ENCODE results near the gene SEPTIN12. TPM values are rescaled to one million over a fixed set of nuclear protein-coding genes. Genes with fewer than 3 reads are reported as not detected.

The SEPTIN12 gene
- total RNA-seq, 1 donor from 2014 or later = 0.65 TPM

GRCh38 chr16:4830408-4830807 is 42.3 kb upstream of the SEPTIN12 start:
- Mint-ChIP-seq H3K27me3 (ENCODE audit: low read depth) (no peaks in the 10 kb centered on the region), H3K4me1 (no peaks in the 10 kb centered on the region), H3K27ac (ENCODE audit: unreplicated experiment) (no peak overlapping the region), H3K4me3 (no peak overlapping the region), H3K9me3 (no peaks in the 10 kb centered on the region), H3K36me3 (ENCODE audit: low read depth) (peaks cover 8% of the 10 kb centered on the region)
- TF ChIP-seq, protein P1, sequence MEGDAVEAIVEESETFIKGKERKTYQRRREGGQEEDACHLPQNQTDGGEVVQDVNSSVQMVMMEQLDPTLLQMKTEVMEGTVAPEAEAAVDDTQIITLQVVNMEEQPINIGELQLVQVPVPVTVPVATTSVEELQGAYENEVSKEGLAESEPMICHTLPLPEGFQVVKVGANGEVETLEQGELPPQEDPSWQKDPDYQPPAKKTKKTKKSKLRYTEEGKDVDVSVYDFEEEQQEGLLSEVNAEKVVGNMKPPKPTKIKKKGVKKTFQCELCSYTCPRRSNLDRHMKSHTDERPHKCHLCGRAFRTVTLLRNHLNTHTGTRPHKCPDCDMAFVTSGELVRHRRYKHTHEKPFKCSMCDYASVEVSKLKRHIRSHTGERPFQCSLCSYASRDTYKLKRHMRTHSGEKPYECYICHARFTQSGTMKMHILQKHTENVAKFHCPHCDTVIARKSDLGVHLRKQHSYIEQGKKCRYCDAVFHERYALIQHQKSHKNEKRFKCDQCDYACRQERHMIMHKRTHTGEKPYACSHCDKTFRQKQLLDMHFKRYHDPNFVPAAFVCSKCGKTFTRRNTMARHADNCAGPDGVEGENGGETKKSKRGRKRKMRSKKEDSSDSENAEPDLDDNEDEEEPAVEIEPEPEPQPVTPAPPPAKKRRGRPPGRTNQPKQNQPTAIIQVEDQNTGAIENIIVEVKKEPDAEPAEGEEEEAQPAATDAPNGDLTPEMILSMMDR (conservative IDR thresholded peaks at IDR 0.05) = no peak
- no peak for DNase-seq (ENCODE audit: low read depth, low spot score)

DNA sequence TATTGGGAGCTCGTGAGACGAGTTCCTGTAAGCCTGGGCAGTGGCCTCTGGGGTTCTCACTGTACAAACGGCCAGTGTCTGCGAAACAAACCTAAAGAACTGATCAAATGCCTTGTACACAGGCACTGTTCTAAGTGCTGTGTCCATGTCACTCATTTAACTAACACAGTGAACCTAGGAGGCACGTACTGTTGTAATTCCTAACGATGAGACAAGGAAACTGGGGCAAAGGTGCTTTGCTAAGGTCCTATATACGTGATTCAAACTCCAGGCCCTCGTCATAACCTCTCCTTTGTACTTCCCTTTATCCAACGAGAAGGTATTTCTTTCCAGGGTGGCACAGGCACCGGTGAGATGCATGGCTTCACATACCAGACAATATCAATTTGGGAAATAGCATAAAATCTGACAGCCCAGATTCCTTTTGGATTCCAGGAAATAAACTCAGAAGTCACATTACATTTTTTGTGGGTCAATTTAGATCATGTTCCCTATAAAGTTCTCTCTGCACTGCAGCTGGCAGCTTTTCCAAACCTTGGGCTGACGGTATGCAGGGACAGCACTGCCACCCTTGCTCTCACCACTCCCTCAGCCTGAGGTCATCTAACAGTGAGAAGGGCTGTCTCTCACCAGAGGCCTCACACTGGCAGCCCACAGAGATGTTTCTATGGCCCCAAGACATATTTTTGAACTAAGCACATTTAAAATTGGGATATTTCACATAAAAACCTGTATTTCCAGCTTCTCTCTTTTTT is 40.6 kb upstream of the SEPTIN12 start:
- H3K9me3 Mint-ChIP-seq = no peaks in the 10 kb centered on the region
- peak overlapping the region; percentile 6 for H3K27ac Mint-ChIP-seq (ENCODE audit: unreplicated experiment)
- no peak overlapping the region for H3K4me3 Mint-ChIP-seq
- H3K4me1 Mint-ChIP-seq = no peaks in the 10 kb centered on the region
- H3K36me3 Mint-ChIP-seq (ENCODE audit: low read depth) = peaks cover 8% of the 10 kb centered on the region
- no peaks in the 10 kb centered on the region for H3K27me3 Mint-ChIP-seq (ENCODE audit: low read depth)
- DNase-seq (ENCODE audit: low read depth, low spot score) = no peak
- TF ChIP-seq, protein P1 (conservative IDR thresholded peaks at IDR 0.05) = no peak

DNA sequence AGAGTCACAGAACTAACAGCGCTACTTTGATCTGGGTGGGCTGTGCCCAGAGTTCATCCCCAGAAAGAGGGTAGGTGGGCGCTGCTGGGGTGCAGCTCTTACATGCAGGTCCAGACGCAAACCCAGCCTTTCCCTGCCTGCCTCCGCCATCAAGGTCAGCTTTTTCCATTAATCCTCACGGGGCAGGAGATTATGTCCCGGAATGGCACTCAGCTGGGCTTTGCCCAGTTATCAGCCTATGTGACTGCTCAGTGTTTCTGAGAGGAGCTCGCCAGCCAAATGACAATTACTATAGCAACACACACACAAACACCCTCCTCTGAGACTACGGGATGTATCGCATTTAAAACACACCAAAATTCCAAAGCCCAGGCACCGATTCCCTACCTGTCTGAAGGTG is 38.8 kb upstream of the SEPTIN12 start:
- no peak overlapping the region for H3K27ac Mint-ChIP-seq (ENCODE audit: unreplicated experiment)
- no peak overlapping the region for H3K4me3 Mint-ChIP-seq
- H3K4me1 Mint-ChIP-seq = no peaks in the 10 kb centered on the region
- no peak for DNase-seq (ENCODE audit: low read depth, low spot score)
- H3K36me3 Mint-ChIP-seq (ENCODE audit: low read depth) = peaks cover 8% of the 10 kb centered on the region
- H3K9me3 Mint-ChIP-seq = no peaks in the 10 kb centered on the region
- H3K27me3 Mint-ChIP-seq (ENCODE audit: low read depth) = no peaks in the 10 kb centered on the region
- TF ChIP-seq, protein P1 (conservative IDR thresholded peaks at IDR 0.05) = no peak

- H3K9me3 Mint-ChIP-seq = no peaks in the 10 kb centered on the region
- H3K36me3 Mint-ChIP-seq (ENCODE audit: low read depth) = peaks cover 8% of the 10 kb centered on the region
- no peak for DNase-seq (ENCODE audit: low read depth, low spot score)
- TF ChIP-seq, protein P1 (conservative IDR thresholded peaks at IDR 0.05) = no peak
- H3K4me3 Mint-ChIP-seq = no peak overlapping the region
- H3K4me1 Mint-ChIP-seq = no peaks in the 10 kb centered on the region
- no peaks in the 10 kb centered on the region for H3K27me3 Mint-ChIP-seq (ENCODE audit: low read depth)
- H3K27ac Mint-ChIP-seq (ENCODE audit: unreplicated experiment) = no peak overlapping the region
Observed at GRCh38 chr16:4826526-4826925, 38.4 kb upstream of the SEPTIN12 start.

DNA sequence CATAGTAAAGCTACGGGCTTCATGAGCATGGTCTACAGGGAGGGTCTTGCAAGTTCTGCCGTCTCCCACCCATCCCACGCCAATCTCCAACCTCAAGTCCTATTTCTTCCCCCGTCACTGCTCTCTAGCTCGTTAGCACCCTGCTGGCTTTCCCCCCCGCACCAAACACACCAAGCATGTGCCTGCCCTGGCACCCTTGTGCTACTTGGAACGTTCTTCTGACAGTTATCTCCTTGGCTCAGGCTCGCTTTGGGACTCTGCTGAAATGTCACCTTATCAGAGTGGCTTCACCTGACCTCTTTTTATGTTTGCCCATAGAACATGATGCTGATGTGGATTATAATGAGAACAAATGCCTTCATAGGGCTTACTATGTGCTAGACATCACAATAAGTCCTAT is 37.1 kb upstream of the SEPTIN12 start:
- DNase-seq (ENCODE audit: low read depth, low spot score) = no peak
- H3K9me3 Mint-ChIP-seq = no peaks in the 10 kb centered on the region
- no peaks in the 10 kb centered on the region for H3K27me3 Mint-ChIP-seq (ENCODE audit: low read depth)
- H3K36me3 Mint-ChIP-seq (ENCODE audit: low read depth) = peaks cover 4% of the 10 kb centered on the region
- H3K4me1 Mint-ChIP-seq = no peaks in the 10 kb centered on the region
- TF ChIP-seq, protein P1 (conservative IDR thresholded peaks at IDR 0.05) = no peak
- no peak overlapping the region for H3K4me3 Mint-ChIP-seq
- H3K27ac Mint-ChIP-seq (ENCODE audit: unreplicated experiment) = peak overlapping the region; percentile 44
